NT2/D1 (cell line): Measurements from ENCODE around the gene RMI2.

Source experiments
- YY1 ChIP-seq: IDR thresholded peaks from 2 replicates; pipeline ENCODE4 v1.6.1; 2011; ENCODE audit not compliant: insufficient read length, insufficient read depth
- ZNF274 ChIP-seq: IDR thresholded peaks from 2 replicates; pipeline ENCODE4 v1.6.1; 2011; ENCODE audit warnings: mild to moderate bottlenecking, low read depth, low read length

DNA sequence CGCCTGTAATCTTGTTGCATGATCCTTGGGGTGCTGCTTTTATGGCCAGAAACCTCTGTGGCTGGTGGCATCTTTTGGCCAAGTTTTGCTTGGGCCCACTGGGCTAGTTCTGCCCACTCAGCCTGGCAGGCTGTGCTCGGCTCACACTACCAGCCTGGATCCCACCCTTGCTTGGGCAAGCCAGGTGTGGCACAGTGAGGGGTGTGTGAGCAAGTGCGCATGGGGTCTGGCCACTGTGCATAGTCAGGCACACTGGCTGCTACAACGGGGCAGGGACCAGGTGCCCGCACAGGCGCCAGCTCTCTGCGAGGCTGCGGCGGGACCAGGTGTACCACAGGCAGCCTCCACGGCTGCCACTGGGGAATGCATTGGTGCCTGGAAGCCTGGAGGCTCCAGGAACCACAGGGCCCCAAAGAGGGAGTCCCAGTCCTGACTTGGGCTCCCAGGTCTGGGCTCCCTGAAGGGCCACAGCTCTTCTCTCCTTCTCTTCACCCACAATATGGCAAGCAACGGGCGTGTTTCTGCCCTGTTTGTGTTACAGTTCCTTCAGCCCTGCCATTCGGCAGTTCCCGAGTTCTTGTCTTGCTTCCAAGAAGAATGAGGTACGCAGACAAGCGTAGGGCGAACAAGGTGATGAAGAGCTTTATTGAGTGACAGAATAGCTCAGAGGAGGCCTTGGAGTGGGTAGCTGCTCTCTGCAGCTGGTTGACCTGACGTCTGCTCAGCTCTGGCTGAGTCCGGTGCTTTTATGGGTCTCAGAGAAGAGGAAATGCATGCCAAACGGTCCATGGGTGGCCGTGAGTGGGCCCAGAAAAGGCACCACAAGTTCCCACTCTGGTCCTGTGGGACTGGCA, 37.4 kb upstream of the RMI2 start:
- TF ChIP-seq ZNF274 (no peak), YY1 (no peak)
